Measurements from ENCODE around the gene RYK. TPM values are rescaled to one million over a fixed set of nuclear protein-coding genes. Genes with fewer than 3 reads are reported as not detected.

Gene RYK
- total and polyA plus RNA-seq, 2 donors (not counting 3 experiments of a cell fraction or from before 2014, with no cell fraction given), result 23.8 to 48.3 TPM

DNA sequence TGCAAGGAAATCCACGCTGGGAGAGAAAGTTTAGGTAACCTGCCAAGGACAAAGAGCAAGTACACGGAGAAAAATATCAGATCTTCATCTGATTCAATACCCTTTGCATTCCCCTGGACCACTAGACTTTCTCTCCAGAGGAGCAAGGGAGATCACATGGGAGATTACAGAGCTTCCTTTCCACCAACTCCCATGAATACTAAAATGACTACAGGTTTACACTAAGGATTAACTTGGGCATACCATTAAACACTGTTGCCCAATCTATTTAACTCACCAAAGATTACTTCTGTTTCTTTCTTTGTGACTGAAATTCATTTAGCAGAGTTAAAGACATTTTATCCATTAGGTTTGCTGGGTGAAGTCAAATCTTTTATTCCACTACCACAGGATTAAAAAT is 71.2 kb downstream of the RYK start:
- no peak overlapping the region for H2AFZ ChIP-seq (ENCODE audit: low read depth, low read length)
- TF ChIP-seq, protein P1, sequence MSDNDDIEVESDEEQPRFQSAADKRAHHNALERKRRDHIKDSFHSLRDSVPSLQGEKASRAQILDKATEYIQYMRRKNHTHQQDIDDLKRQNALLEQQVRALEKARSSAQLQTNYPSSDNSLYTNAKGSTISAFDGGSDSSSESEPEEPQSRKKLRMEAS (IDR thresholded peaks at IDR 0.05; ENCODE audit: insufficient read depth, insufficient read length), result no peak
- no peak overlapping the region for H3K9ac ChIP-seq (replicated peaks; ENCODE audit: extremely low read depth, insufficient read depth, low read length)
- FAIRE-seq (no peak), DNase-seq (ENCODE audit: low read depth, low spot score) (no peak)
- no peaks in the 10 kb centered on the region for H4K20me1 ChIP-seq (replicated peaks; ENCODE audit: control insufficient read depth, extremely low read depth, insufficient read depth, low read length)
- intact Hi-C loops (cut with micrococcal nuclease), result no loop called here
- CTCF ChIA-PET, result interaction anchor here (1.0 to 2.2 kb wide), 5 partner anchors 18 to 251 kb away, joined by 3 to 10 read pairs (median 4); no protein-coding TSS in a partner anchor
- no peaks in the 10 kb centered on the region for H3K9me3 ChIP-seq (replicated peaks; ENCODE audit: control insufficient read depth, insufficient read depth, low read length)
- no peak overlapping the region for H3K4me2 ChIP-seq (ENCODE audit: insufficient read depth, low read length)
- no TSS peak for BruUV-seq (replicated peaks)
- no peaks in the 10 kb centered on the region for H3K4me1 ChIP-seq (ENCODE audit: control insufficient read depth, extremely low read depth, insufficient read depth, low read length)
- dilution Hi-C loops (cut with MboI; ENCODE audit: extremely low pct_ligation_motif_present, low sequenced_read_pairs), result no loop called here
- peaks cover 2 to 4% of the 10 kb centered on the region in 2 experiments for H3K36me3 ChIP-seq (ENCODE audit: control insufficient read depth in 2 of 2, extremely low read depth in 1 of 2, insufficient read depth in 2 of 2, low read length in 2 of 2)
- no peaks in the 10 kb centered on the region for H3K27me3 ChIP-seq (ENCODE audit: control insufficient read depth in 2 of 2, insufficient read depth in 2 of 2, low read length in 2 of 2)
- H3K27ac ChIP-seq (ENCODE audit: insufficient read depth, low read depth, low read length), result no peak overlapping the region
- H3K9me1 ChIP-seq (replicated peaks; ENCODE audit: control insufficient read depth, extremely low read depth, insufficient read depth, low read length), result no peaks in the 10 kb centered on the region
- POLR2A ChIA-PET, result no interaction called here
- H3K4me3 ChIP-seq (replicated peaks in 1 of 3; ENCODE audit: insufficient read depth in 1 of 3, low read depth in 1 of 3, low read length in 3 of 3), result no peak overlapping the region
- no peaks in the 10 kb centered on the region for H3K79me2 ChIP-seq (ENCODE audit: control insufficient read depth, insufficient read depth, low read length)

DNA sequence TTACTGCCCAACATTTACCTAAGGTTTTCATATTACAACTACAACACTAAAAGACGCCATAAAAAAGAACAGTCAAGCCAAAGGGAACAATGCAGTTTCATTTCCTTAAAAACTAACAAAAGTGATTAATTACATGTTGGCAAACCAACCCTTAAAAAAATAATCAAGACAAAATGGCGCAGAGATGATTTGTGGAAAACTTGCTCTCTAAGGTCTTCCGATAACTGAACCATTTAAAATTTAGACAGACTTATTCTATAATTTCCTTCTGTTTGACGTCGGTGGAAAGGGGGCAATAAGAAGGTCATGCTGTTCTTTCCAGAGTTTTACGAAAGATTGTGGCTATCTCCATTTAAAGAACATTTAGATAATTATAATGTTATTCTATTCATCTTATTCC is 87.6 kb downstream of the RYK start:
- Histone ChIP-seq H3K9ac (replicated peaks; ENCODE audit: extremely low read depth, insufficient read depth, low read length) (no peak overlapping the region), H3K36me3 (ENCODE audit: control insufficient read depth in 2 of 2, extremely low read depth in 1 of 2, insufficient read depth in 2 of 2, low read length in 2 of 2) (peaks cover 0 to 9% of the 10 kb centered on the region in 2 experiments), H3K4me3 (replicated peaks in 1 of 3; ENCODE audit: insufficient read depth in 1 of 3, low read depth in 1 of 3, low read length in 3 of 3) (no peak overlapping the region), H3K27ac (ENCODE audit: insufficient read depth, low read depth, low read length) (no peak overlapping the region), H3K9me3 (replicated peaks; ENCODE audit: control insufficient read depth, insufficient read depth, low read length) (no peaks in the 10 kb centered on the region), H3K9me1 (replicated peaks; ENCODE audit: control insufficient read depth, extremely low read depth, insufficient read depth, low read length) (no peaks in the 10 kb centered on the region), H3K4me1 (ENCODE audit: control insufficient read depth, extremely low read depth, insufficient read depth, low read length) (peaks cover 5% of the 10 kb centered on the region), H2AFZ (ENCODE audit: low read depth, low read length) (no peak overlapping the region), H3K27me3 (ENCODE audit: control insufficient read depth in 2 of 2, insufficient read depth in 2 of 2, low read length in 2 of 2) (no peaks in the 10 kb centered on the region), H3K79me2 (ENCODE audit: control insufficient read depth, insufficient read depth, low read length) (no peaks in the 10 kb centered on the region), H3K4me2 (ENCODE audit: insufficient read depth, low read length) (no peak overlapping the region), H4K20me1 (replicated peaks; ENCODE audit: control insufficient read depth, extremely low read depth, insufficient read depth, low read length) (no peaks in the 10 kb centered on the region)
- no TSS peak for BruUV-seq (replicated peaks)
- DNase-seq (ENCODE audit: low read depth, low spot score) (peak; percentile 69), FAIRE-seq (no peak)
- intact Hi-C loops (cut with micrococcal nuclease), result no loop called here
- POLR2A ChIA-PET, result no interaction called here
- dilution Hi-C loops (cut with MboI; ENCODE audit: extremely low pct_ligation_motif_present, low sequenced_read_pairs), result no loop called here
- TF ChIP-seq POLR2A (IDR thresholded peaks at IDR 0.05; ENCODE audit: low read depth, low read length), result no peak
- TF ChIP-seq JUN (IDR thresholded peaks at IDR 0.05; ENCODE audit: borderline replicate concordance, insufficient read depth, insufficient read length, low read depth), result no peak
- TF ChIP-seq MYC (IDR thresholded peaks at IDR 0.05; ENCODE audit: low read depth, low read length), result no peak
- TF ChIP-seq EZH2 (IDR thresholded peaks at IDR 0.05; ENCODE audit: borderline replicate concordance, low read depth, low read length, severe bottlenecking), result no peak
- TF ChIP-seq GATA2 (IDR thresholded peaks at IDR 0.05; ENCODE audit: insufficient read depth, insufficient read length, low read depth, low read length), result no peak
- no peak for TF ChIP-seq POLR2AphosphoS5 (IDR thresholded peaks at IDR 0.05; ENCODE audit: insufficient read depth, low read depth, low read length)
- TF ChIP-seq, protein P1 (IDR thresholded peaks at IDR 0.05; ENCODE audit: insufficient read depth, insufficient read length), result no peak
- TF ChIP-seq, protein P2, sequence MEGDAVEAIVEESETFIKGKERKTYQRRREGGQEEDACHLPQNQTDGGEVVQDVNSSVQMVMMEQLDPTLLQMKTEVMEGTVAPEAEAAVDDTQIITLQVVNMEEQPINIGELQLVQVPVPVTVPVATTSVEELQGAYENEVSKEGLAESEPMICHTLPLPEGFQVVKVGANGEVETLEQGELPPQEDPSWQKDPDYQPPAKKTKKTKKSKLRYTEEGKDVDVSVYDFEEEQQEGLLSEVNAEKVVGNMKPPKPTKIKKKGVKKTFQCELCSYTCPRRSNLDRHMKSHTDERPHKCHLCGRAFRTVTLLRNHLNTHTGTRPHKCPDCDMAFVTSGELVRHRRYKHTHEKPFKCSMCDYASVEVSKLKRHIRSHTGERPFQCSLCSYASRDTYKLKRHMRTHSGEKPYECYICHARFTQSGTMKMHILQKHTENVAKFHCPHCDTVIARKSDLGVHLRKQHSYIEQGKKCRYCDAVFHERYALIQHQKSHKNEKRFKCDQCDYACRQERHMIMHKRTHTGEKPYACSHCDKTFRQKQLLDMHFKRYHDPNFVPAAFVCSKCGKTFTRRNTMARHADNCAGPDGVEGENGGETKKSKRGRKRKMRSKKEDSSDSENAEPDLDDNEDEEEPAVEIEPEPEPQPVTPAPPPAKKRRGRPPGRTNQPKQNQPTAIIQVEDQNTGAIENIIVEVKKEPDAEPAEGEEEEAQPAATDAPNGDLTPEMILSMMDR (IDR thresholded peaks at IDR 0.05; ENCODE audit: extremely low read depth in 1 of 2, insufficient read depth in 1 of 2, low read depth in 1 of 2, low read length in 2 of 2), result no peak
- TF ChIP-seq FOS (IDR thresholded peaks at IDR 0.05; ENCODE audit: borderline replicate concordance, insufficient read depth, low read length), result no peak
- CTCF ChIA-PET, result no interaction called here

All from endothelial cell of umbilical vein (primary cell).